Osteocyte (in vitro differentiated cells): Measurements from ENCODE around the gene INAFM2. TPM values are rescaled to one million over a fixed set of nuclear protein-coding genes. Genes with fewer than 3 reads are reported as not detected.

ENCODE experiments used
- DNase-seq: peaks from one replicate; pipeline ENCODE4 v3.0.0; 2021; ENCODE audit warnings: mixed read lengths; ENCODE audit not compliant: unreplicated experiment; ENCODE audit errors: extremely low spot score
- H3K27ac Mint-ChIP-seq: one replicate; pipeline ENCODE4 v1.8.0; 2021; ENCODE audit warnings: mild to moderate bottlenecking, mixed read lengths; ENCODE audit not compliant: unreplicated experiment
- H3K27me3 Mint-ChIP-seq: one replicate; pipeline ENCODE4 v1.8.0; 2021; ENCODE audit warnings: mixed read lengths; ENCODE audit not compliant: unreplicated experiment
- H3K36me3 Mint-ChIP-seq: one replicate; pipeline ENCODE4 v1.8.0; 2021; ENCODE audit warnings: mixed read lengths; ENCODE audit not compliant: unreplicated experiment
- H3K4me1 Mint-ChIP-seq: one replicate; pipeline ENCODE4 v1.8.0; 2021; ENCODE audit warnings: mixed read lengths; ENCODE audit not compliant: unreplicated experiment
- H3K4me3 Mint-ChIP-seq: one replicate; pipeline ENCODE4 v1.8.0; 2021; ENCODE audit warnings: mild to moderate bottlenecking, moderate library complexity, mixed read lengths; ENCODE audit not compliant: unreplicated experiment
- H3K9me3 Mint-ChIP-seq: one replicate; pipeline ENCODE4 v1.8.0; 2021; ENCODE audit warnings: mixed read lengths; ENCODE audit not compliant: unreplicated experiment
- total RNA-seq: library from RNA; stranded (reverse); gene quantifications from 2 replicates; pipeline ENCODE4 v1.2.1, GENCODE V29; 2021
- TF ChIP-seq, protein P1 (sequence below): fragments of 200-600 bp; sonication (generic); IDR thresholded peaks from 2 replicates; pipeline ENCODE4 v1.5.0; 2021; ENCODE audit warnings: antibody characterized with exemption, mild to moderate bottlenecking, moderate library complexity

Gene INAFM2
- total RNA-seq, 1 donor from 2014 or later = 69.0 TPM

DNA sequence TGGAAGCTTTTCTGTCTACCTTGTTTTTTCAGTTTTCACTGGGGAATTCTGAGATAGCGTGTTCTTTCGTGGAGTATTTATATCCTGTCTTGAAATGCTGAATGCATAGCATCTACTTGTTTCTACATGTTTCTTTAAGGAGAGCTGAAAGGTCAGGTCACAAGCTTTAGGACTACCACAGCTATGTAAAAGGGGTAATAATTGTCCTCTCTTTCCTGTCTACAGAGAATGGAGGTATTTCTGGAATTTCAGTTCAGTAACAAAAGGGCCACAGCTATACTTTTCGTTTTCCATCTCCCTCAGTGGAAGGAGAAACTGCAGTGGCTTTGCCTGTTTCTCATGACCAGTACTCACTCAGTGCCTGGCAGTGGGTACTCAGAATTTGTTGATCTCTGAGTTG is 4.7 kb downstream of the INAFM2 start:
- H3K27ac Mint-ChIP-seq = peak overlapping the region; percentile 92
- H3K27me3 Mint-ChIP-seq = no peaks in the 10 kb centered on the region

DNA sequence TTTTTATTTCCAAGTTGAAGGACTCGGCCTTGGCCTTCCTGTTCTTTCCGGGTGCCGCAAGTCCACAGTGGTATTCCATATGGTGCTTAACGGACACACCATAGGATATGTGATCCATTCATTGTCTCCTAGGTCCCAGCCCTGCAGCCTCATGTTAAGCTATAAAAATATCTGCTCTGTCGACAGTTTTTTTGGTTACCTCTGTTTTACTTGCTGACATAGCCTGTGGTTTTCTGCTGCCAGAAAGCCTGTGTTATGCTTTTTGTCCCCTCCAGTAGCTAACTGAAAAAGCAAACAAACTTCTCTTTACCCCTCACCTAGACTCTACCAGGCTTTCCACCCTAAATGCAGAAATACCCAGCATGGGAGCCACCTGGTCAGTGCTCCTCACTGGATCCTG is 5.3 kb downstream of the INAFM2 start:
- H3K4me1 Mint-ChIP-seq = peaks cover 75% of the 10 kb centered on the region
- peaks cover 12% of the 10 kb centered on the region for H3K36me3 Mint-ChIP-seq
- H3K27ac Mint-ChIP-seq = peak overlapping the region; percentile 92
- H3K9me3 Mint-ChIP-seq = no peaks in the 10 kb centered on the region
- DNase-seq = no peak
- TF ChIP-seq, protein P1, sequence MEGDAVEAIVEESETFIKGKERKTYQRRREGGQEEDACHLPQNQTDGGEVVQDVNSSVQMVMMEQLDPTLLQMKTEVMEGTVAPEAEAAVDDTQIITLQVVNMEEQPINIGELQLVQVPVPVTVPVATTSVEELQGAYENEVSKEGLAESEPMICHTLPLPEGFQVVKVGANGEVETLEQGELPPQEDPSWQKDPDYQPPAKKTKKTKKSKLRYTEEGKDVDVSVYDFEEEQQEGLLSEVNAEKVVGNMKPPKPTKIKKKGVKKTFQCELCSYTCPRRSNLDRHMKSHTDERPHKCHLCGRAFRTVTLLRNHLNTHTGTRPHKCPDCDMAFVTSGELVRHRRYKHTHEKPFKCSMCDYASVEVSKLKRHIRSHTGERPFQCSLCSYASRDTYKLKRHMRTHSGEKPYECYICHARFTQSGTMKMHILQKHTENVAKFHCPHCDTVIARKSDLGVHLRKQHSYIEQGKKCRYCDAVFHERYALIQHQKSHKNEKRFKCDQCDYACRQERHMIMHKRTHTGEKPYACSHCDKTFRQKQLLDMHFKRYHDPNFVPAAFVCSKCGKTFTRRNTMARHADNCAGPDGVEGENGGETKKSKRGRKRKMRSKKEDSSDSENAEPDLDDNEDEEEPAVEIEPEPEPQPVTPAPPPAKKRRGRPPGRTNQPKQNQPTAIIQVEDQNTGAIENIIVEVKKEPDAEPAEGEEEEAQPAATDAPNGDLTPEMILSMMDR = no peak
- H3K27me3 Mint-ChIP-seq = no peaks in the 10 kb centered on the region
- H3K4me3 Mint-ChIP-seq = peak overlapping the region; percentile 82

More for the DNA sequence above, 4.7 kb downstream of the INAFM2 start:
- H3K4me3 Mint-ChIP-seq = peak overlapping the region; percentile 82
- DNase-seq = no peak
- TF ChIP-seq, protein P1 = no peak
- no peaks in the 10 kb centered on the region for H3K9me3 Mint-ChIP-seq
- peaks cover 12% of the 10 kb centered on the region for H3K36me3 Mint-ChIP-seq
- peaks cover 70% of the 10 kb centered on the region for H3K4me1 Mint-ChIP-seq

DNA sequence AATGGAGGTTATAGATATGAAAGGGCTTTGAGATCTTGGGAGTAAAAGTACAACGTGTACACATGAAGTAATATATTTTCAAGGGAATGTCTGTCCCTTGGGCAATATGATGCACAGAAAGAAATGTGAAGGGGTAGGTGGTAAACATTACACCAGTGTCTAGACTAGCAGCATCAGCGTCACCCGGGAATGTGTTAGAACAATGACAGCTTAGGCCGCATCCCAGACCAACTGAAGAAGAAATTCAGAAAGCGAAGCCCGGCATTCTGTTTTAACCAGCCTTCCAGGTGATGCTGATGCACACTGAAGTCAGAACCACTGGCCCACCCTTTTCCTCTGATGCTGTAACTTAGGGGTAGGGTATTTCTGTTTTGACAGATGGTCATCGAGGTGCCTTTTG is 6.3 kb downstream of the INAFM2 start:
- Mint-ChIP-seq H3K27me3 (no peaks in the 10 kb centered on the region), H3K9me3 (no peaks in the 10 kb centered on the region), H3K4me1 (peaks cover 85% of the 10 kb centered on the region), H3K27ac (peak overlapping the region; percentile 92), H3K36me3 (peaks cover 12% of the 10 kb centered on the region), H3K4me3 (peak overlapping the region; percentile 30)
- TF ChIP-seq, protein P1 = no peak
- no peak for DNase-seq

DNA sequence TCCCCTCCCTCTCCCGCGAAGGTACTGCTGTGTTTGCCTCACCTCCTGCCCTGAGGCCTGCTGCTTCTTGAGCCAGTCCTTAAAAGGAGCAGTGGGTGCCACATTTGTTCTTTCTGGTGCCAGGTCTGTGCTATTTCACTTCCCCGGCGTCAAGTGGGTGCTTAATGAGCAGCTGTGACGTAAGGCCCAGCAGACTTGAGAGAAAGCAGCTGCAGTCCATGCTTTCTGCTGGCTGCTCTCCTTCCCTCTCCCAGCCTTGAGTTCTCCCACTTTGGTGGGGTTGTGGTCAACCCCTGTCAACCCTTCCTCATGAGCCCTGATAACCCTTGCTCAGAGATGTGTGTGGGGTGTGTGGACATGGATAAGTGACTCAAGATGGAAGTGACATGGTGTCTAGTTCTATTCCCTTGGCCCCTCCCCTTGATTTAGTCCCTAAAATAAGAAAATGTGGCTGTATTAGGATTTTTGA is 6.9 kb downstream of the INAFM2 start:
- Mint-ChIP-seq H3K9me3 (no peaks in the 10 kb centered on the region), H3K36me3 (peaks cover 8% of the 10 kb centered on the region), H3K27me3 (no peaks in the 10 kb centered on the region), H3K4me1 (peaks cover 85% of the 10 kb centered on the region), H3K4me3 (no peak overlapping the region), H3K27ac (peak overlapping the region; percentile 92)
- no peak for DNase-seq
- TF ChIP-seq, protein P1 = no peak

DNA sequence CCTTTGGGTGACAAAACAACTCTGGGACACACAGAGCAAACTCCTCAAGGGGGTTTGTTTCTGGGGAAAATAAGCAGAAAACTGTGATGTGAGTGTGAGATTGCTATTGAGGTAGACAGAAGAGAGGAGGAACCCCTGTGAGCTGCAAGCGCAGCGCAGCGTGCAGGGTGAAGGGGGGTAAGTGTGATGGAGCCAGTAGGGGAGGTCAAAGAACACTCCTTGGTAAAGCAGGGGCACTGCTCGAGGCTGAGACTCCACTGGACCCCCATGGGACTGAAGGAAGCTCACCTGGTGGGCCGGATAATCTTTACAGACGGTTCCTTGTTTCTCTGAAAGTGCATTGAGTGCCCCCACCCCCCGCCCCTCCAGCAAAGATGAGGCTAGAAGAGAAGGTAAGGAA is 7.5 kb downstream of the INAFM2 start:
- TF ChIP-seq, protein P1 = no peak
- Mint-ChIP-seq H3K27ac (peak overlapping the region; percentile 92), H3K27me3 (no peaks in the 10 kb centered on the region), H3K4me1 (peaks cover 85% of the 10 kb centered on the region), H3K36me3 (peaks cover 4% of the 10 kb centered on the region), H3K9me3 (no peaks in the 10 kb centered on the region), H3K4me3 (no peak overlapping the region)
- DNase-seq = no peak
